Activated CD4-positive, alpha-beta T cell treated with anti-CD3 and anti-CD28 coated beads, Interleukin-2, amount 10 ng/mL, durations not matched to agents 7 days and 5 days (primary cell): ENCODE measurements around the gene UNG. TPM values are rescaled to one million over a fixed set of nuclear protein-coding genes. Genes with fewer than 3 reads are reported as not detected.

ENCODE experiments used
- CTCF ChIA-PET: fragments of 350-600 bp; sonication (Branson Sonifier 250); formaldehyde crosslinking; loops from one replicate; lab custom pipeline; 2021; ENCODE audit warnings: antibody characterized with exemption; lab: Charles Lee
- POLR2A ChIA-PET: fragments of 350-600 bp; sonication (Branson Sonifier 250); formaldehyde crosslinking; loops from one replicate; lab custom pipeline; 2021; ENCODE audit warnings: antibody characterized with exemption; lab: Charles Lee
- DNase-seq: peaks from one replicate; pipeline ENCODE4 v3.0.0-alpha.2; 2020
- H3K27ac Mint-ChIP-seq: one replicate; pipeline ENCODE4 v1.8.0; 2021; ENCODE audit warnings: mild to moderate bottlenecking, moderate library complexity, mixed read lengths
- H3K27me3 Mint-ChIP-seq: one replicate; pipeline ENCODE4 v1.8.0; 2021; ENCODE audit warnings: mixed read lengths
- H3K36me3 Mint-ChIP-seq: one replicate; pipeline ENCODE4 v1.8.0; 2021; ENCODE audit warnings: low read depth, mixed read lengths
- H3K4me1 Mint-ChIP-seq: one replicate; pipeline ENCODE4 v1.8.0; 2021; ENCODE audit warnings: mixed read lengths
- H3K4me3 Mint-ChIP-seq: one replicate; pipeline ENCODE4 v1.8.0; 2021; ENCODE audit warnings: mild to moderate bottlenecking, moderate library complexity, mixed read lengths
- H3K9me3 Mint-ChIP-seq: one replicate; pipeline ENCODE4 v1.8.0; 2021; ENCODE audit warnings: mixed read lengths
- total RNA-seq, 2 experiments: library from RNA; stranded (reverse); gene quantifications; one replicate each; pipeline ENCODE4 v1.2.3, GENCODE V29; 2021

UNG gene
- total RNA-seq, 2 experiments from 2014 or later = 40.2 to 45.2 TPM

DNA sequence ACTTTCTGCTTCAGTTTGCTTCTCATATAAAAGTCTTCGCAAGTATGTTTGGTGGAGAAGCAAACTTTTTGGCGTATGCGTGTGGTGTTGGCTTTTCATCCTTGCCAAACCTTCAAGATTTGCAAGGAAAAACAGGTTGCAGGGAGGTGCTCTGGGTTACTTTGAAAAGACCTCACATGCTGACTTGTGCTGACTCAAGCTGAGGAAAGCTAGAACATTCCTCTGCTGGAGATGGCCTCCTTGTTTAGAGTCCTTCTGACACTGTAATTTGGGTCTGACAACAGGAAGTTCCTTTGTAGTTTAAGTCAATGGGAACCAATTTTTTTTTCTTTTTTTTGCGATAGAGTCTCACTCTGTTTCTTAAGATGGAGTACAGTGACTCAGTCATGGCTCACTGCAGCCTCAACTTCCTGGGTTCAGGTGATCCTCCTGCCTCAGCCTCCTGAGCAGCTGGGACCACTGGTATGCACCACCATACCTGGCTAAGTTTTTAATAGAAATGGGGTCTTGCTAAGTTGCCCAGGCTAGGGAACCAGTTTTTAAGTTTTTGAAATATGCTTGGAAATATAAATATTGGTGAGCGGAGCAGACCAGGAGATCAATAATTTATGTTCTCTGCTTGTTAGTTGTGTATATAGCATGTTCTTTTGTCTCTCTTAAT is 16.4 kb downstream of the UNG start:
- ChIA-PET CTCF (interaction anchor here (0.6 to 1.3 kb wide), 2 partner anchors 13 to 612 kb away, joined by 3 to 4 read pairs; no protein-coding TSS in a partner anchor), POLR2A (no interaction called here)
- no peaks in the 10 kb centered on the region for H3K27me3 Mint-ChIP-seq
- H3K36me3 Mint-ChIP-seq = peaks cover 6% of the 10 kb centered on the region
- peaks cover 23% of the 10 kb centered on the region for H3K4me1 Mint-ChIP-seq
- no peak overlapping the region for H3K27ac Mint-ChIP-seq
- no peak for DNase-seq
- H3K4me3 Mint-ChIP-seq = no peak overlapping the region
- no peaks in the 10 kb centered on the region for H3K9me3 Mint-ChIP-seq

DNA sequence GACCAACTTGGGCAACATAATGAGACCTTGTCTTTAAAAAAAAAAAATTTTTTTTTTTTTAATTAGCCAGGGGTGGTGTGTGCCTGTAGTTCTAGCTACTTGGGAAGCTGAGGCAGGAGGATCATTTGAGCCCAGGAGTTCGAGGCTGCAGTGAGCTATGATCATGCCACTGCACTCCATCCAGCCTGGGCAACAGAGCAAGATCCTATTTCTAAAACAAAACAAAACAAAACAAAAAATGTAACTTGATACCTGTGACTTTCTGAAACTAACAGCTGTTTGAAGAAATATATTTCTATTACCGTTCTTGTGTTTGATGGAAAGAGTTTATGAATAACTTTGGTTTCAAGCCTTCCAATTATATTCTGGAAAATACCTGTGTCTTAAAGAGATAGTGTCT is 17.2 kb downstream of the UNG start:
- Mint-ChIP-seq H3K36me3 (peaks cover 1% of the 10 kb centered on the region), H3K9me3 (no peaks in the 10 kb centered on the region), H3K27me3 (no peaks in the 10 kb centered on the region), H3K4me1 (peaks cover 23% of the 10 kb centered on the region), H3K4me3 (no peak overlapping the region), H3K27ac (no peak overlapping the region)
- ChIA-PET POLR2A (no interaction called here), CTCF (interaction anchor here (0.5 to 1.4 kb wide), 5 partner anchors 14 to 586 kb away, joined by 3 to 4 read pairs (median 3); partner anchors contain the start of gene ALKBH2)
- no peak for DNase-seq

DNA sequence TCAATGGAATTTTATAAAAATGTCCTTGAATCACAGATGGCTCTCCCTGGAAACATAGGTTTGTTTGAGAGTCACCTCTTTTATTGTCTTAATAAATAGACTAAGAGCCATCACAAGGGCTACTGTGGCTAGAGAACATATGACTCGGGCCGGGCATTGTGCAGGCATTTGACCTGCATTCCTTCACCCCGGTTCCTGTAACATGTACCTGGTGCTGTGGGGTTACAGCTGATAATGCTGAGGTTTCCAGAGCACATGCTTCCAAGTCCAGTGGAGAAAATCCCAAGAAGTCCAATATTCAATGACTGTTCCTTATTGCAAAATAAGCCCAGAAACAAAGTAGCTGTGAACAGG is 18.0 kb downstream of the UNG start:
- DNase-seq = no peak
- Mint-ChIP-seq H3K36me3 (no peaks in the 10 kb centered on the region), H3K27ac (no peak overlapping the region), H3K27me3 (no peaks in the 10 kb centered on the region), H3K4me3 (no peak overlapping the region), H3K9me3 (no peaks in the 10 kb centered on the region), H3K4me1 (peaks cover 22% of the 10 kb centered on the region)
- CTCF ChIA-PET = interaction anchor here (1.4 kb wide), 1 partner anchor 22 kb away, joined by 3 read pairs; the partner anchor contains the start of gene ALKBH2
- POLR2A ChIA-PET = no interaction called here

DNA sequence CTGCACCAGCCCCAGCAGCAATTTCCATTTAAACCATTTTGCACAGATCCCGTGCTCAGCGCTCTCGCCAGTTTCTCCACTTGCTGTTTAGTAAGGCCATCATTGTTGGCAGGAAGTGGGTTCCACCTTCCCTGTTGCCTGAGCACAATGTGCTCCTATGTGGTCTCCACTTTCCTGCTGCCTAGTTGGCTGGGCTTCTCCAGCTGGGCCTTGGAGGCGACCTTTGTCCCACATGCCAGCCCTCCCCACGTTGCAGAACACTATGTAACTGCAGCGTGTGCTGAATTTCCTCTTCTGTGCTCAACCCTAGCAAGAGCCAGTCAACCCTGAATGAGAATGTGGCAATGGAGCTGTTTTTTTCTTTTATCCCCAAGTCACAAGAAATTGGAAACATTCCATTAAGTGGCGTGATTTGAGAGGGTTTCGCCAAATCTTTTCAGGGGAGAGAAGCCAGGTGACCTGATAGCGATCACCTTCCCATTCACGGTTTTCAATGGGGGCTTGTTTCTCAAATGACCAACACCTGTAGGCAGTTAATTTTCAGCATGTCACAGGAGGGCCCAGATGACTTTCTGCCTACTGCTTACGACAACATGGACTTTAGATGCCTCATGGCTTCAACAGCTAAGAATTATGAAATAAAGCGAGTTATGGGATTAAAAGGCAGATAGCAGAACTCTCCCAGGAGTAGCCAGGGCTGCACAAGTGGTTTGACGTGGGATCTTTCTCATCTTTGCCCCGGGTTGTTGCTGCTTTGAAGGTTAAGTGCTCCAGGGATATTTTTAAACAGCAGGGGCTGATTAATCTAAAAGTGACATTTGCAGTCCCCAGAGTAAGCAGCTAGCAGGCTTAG is 18.6 kb downstream of the UNG start, which contains the start of gene ACACB:
Gene ACACB (plus strand): TSS at position 830 of the 853 bp plus-strand sequence. CDS start 22,819 bp downstream, outside the sequence.
- POLR2A ChIA-PET = no interaction called here
- CTCF ChIA-PET = interaction anchor here (1.4 kb wide), 1 partner anchor 23 kb away, joined by 3 read pairs; the partner anchor contains the start of gene ALKBH2
- H3K4me3 Mint-ChIP-seq = no peak within 1 kb of the TSS
- H3K27ac Mint-ChIP-seq = no peak within 1 kb of the TSS
- no peaks in the 10 kb centered on the region for H3K9me3 Mint-ChIP-seq
- peaks cover 17% of the 10 kb centered on the region for H3K4me1 Mint-ChIP-seq
- no peaks in the 10 kb centered on the region for H3K36me3 Mint-ChIP-seq
- no peak for DNase-seq
- H3K27me3 Mint-ChIP-seq = no peaks in the 10 kb centered on the region

DNA sequence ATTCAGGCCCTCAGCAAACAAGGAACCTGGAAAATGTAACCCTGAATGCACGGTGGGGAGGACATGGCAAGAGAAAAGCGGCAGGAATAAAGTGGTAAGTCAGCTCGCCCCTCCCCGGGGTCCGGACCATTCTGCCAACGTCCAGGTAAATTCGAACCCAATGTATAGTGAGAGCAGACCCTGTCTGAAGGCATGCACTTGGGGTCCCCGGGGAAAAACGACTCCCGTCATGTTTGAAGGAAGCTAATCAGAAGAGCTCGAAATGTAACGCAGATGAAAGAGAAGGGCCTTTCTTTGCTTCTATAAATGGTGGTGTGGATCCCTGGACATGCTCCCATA is 19.2 kb downstream of the UNG start:
- Mint-ChIP-seq H3K9me3 (no peaks in the 10 kb centered on the region), H3K4me1 (peaks cover 15% of the 10 kb centered on the region), H3K27me3 (no peaks in the 10 kb centered on the region), H3K4me3 (no peak overlapping the region), H3K36me3 (no peaks in the 10 kb centered on the region), H3K27ac (no peak overlapping the region)
- POLR2A ChIA-PET = no interaction called here
- DNase-seq = no peak
- CTCF ChIA-PET = no interaction called here

DNA sequence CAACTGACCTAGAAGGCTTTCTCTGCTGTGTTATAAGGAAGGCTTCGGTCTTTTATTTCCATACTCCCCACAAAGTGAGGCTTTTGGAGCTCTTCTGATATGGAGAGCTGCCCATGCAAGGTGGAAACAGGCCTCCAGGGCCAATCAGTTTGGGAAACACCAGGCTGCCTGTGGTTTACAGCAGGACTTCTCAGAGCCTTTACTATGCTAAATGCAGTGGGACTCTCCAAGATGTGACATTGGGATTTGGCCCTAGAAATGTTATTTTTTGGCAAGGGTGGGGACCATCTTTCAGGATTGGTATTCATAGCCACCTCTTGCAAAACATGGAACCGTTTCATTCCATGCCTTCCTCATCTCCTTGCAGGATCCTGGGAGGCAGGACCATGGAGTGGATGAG is 22.7 kb downstream of the UNG start:
- Mint-ChIP-seq H3K4me3 (no peak overlapping the region), H3K4me1 (peaks cover 6% of the 10 kb centered on the region), H3K9me3 (no peaks in the 10 kb centered on the region), H3K27me3 (no peaks in the 10 kb centered on the region), H3K36me3 (no peaks in the 10 kb centered on the region), H3K27ac (no peak overlapping the region)
- ChIA-PET POLR2A (no interaction called here), CTCF (interaction anchor here (1.1 to 1.7 kb wide), 3 partner anchors 8 to 265 kb away, joined by 3 to 9 read pairs (median 3); partner anchors contain the start of gene ALKBH2)
- no peak for DNase-seq

DNA sequence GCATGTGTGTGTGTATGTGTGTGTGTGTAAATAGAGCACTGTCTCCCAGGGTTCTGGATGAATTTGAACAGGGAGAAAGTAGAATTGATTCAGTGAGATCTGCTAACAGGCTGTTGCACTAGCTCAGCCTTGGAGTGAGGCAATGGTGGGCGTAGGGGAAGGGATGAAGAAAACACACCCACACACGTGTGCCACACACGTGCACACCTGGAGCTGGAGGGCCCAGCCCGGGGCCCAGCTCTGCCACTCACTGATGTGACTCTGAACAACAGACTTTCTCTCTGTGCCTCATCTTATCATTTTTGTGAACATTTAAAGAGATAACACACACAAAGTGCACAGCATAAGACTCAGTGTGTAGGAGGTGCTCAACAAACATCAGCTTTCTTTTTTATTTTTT is 23.2 kb downstream of the UNG start:
- ChIA-PET POLR2A (no interaction called here), CTCF (interaction anchor here (1.1 to 1.7 kb wide), 3 partner anchors 9 to 265 kb away, joined by 3 to 9 read pairs (median 3); partner anchors contain the start of gene ALKBH2)
- Mint-ChIP-seq H3K27me3 (no peaks in the 10 kb centered on the region), H3K4me3 (no peak overlapping the region), H3K4me1 (peaks cover 4% of the 10 kb centered on the region), H3K27ac (no peak overlapping the region), H3K9me3 (no peaks in the 10 kb centered on the region), H3K36me3 (no peaks in the 10 kb centered on the region)
- DNase-seq = no peak

DNA sequence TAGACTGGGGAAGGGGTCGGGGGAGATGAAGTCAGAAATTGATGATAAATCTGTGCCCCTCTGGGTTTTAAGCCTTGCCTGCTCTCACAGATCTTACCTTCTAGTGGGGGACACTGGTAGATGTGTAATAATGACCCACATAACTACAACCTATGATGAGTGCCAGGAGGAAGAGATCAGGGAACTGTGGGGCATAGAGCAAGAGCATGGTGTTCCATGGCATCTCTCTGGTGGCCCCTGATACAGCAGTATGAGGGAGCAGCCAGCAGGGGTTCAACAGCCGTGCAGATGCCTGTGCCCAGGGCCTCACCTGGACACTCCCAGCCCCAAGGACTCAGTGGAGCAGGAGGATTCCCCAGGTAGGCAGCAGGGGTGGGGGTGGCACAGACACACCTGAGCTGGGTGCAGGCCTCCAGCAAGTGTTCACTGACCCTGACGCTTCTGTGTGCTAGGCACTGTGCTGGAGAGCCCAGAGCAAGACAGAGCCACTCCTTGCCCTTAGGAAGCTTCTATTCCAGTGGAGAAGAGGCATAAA is 24.0 kb downstream of the UNG start:
- DNase-seq = no peak
- Mint-ChIP-seq H3K4me3 (no peak overlapping the region), H3K27me3 (no peaks in the 10 kb centered on the region), H3K4me1 (no peaks in the 10 kb centered on the region), H3K36me3 (no peaks in the 10 kb centered on the region), H3K9me3 (no peaks in the 10 kb centered on the region), H3K27ac (no peak overlapping the region)
- ChIA-PET POLR2A (no interaction called here), CTCF (no interaction called here)

DNA sequence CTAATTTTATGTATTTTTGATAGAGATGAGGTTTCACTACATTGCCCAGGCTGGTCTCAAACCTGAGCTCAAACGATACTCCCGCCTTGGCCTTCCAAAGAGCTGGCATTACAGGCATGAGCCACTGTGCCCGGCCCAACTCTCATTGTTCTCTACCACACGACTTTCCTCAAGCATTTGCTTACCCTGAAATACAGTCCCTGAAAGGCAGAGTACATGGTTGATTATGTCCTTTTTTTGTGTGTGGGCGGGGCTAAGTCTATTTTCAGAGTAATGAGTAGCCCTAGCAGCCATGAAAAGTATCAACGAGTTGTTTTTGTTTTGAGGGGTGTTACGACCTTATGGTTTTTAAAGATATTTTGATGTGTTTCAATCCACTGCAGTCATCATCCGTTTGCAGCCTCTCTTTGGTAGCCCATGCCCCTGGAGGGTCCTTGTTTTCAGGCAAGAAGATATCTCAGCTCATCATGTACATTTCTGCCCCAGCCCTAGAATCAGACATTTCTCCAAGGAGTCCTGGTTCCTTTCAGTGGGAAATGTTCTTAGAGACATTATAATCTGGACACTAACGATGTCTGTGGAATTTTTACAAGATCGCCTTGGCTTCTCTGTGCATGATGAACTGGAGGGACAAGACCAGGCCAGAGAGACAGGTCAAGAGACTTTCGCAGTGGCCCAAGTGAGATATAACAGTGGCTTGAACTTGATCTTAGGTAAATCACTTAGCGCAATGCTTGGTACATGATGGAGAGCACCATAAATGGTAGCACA is 27.7 kb downstream of the UNG start:
- CTCF ChIA-PET = interaction anchor here (1.0 to 1.4 kb wide), 2 partner anchors 14 to 29 kb away, joined by 3 to 4 read pairs; no protein-coding TSS in a partner anchor
- H3K4me1 Mint-ChIP-seq = no peaks in the 10 kb centered on the region
- POLR2A ChIA-PET = no interaction called here

DNA sequence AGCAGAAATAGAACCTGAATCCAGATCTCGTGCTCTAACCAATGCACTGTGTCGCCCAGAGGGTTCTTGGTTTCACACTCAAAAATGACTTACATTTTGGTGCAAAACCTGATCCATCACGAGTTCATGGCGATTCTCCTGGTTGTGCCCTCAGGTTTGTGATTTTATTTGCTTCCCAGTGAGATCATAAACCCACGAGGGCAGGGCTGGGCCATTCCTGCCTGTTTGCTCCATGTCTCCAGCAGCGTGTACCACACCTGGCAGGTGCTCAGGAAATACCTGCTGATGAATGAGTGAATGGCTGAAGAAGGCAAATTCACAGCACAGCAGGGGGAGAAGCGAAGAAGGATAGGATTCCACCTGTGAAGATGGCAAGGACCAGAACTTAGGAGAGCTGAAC is 28.4 kb downstream of the UNG start:
- Mint-ChIP-seq H3K4me3 (no peak overlapping the region), H3K4me1 (no peaks in the 10 kb centered on the region), H3K27ac (no peak overlapping the region), H3K27me3 (no peaks in the 10 kb centered on the region), H3K36me3 (no peaks in the 10 kb centered on the region), H3K9me3 (no peaks in the 10 kb centered on the region)
- no peak for DNase-seq
- ChIA-PET POLR2A (no interaction called here), CTCF (interaction anchor here (1.3 to 1.4 kb wide), 2 partner anchors 14 kb away, joined by 3 to 4 read pairs; no protein-coding TSS in a partner anchor)

More for the DNA sequence above, 27.7 kb downstream of the UNG start:
- no peak overlapping the region for H3K4me3 Mint-ChIP-seq
- no peak overlapping the region for H3K27ac Mint-ChIP-seq
- no peaks in the 10 kb centered on the region for H3K9me3 Mint-ChIP-seq
- DNase-seq = no peak
- H3K27me3 Mint-ChIP-seq = no peaks in the 10 kb centered on the region
- H3K36me3 Mint-ChIP-seq = no peaks in the 10 kb centered on the region

DNA sequence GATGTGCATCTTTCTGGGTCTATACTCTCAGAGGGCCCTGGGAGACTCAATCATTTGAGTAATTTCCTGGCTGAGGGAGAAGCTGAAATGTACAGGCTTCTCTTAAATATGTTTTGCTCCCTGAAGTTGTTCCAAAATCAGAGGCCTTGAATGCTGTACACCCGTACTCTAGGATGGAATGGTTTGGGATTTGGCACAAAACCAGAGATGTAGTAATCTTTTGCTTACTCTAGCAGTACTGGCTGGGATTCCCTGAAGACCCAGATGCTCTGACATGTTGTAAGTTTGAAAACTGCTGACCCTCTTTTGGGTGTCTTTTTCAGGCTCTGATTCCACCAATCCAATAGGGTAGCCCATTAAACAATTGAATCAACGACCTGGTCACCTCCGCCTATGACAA is 29.4 kb downstream of the UNG start:
- no peaks in the 10 kb centered on the region for H3K4me1 Mint-ChIP-seq
- ChIA-PET CTCF (interaction anchor here (0.5 to 1.3 kb wide), 2 partner anchors 15 to 301 kb away, joined by 3 read pairs; no protein-coding TSS in a partner anchor), POLR2A (no interaction called here)
- no peaks in the 10 kb centered on the region for H3K9me3 Mint-ChIP-seq
- no peaks in the 10 kb centered on the region for H3K36me3 Mint-ChIP-seq
- no peaks in the 10 kb centered on the region for H3K27me3 Mint-ChIP-seq
- DNase-seq = no peak
- H3K27ac Mint-ChIP-seq = no peak overlapping the region
- no peak overlapping the region for H3K4me3 Mint-ChIP-seq

DNA sequence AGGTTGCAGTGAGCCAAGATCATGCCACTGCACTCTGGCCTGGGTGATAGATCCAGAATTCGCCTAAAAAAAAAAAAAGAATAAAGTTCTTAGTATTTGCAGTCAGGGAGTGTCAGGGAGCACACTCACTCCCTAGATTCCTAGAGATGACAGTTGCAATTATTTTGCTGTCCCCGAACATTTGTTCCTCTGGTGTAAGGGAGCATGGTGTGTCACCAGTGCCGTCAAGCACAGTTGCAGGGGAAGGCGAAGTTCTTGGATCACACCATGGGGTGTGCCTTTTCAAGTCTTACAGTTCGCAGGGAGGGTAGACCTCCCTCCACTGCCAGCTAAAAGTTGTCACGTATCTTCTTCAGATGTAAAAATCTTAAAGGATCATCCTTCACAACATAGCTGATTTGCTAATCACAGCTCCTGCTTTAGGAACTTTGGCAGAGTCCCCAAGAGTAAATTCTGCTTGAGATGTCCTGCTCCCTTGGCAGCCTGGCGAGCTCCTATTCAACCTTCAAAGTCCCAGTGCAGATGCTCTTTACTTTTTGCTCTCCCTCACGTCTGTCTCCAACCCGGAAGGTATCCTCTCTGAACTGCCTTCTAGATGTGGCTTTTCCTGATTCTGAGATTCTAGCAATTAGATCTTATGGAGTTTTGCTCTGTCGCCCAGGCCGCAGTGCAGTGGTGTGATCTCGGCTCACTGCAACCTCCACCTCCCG is 30.3 kb downstream of the UNG start:
- Mint-ChIP-seq H3K4me3 (no peak overlapping the region), H3K4me1 (no peaks in the 10 kb centered on the region), H3K27me3 (no peaks in the 10 kb centered on the region), H3K36me3 (no peaks in the 10 kb centered on the region), H3K27ac (no peak overlapping the region), H3K9me3 (no peaks in the 10 kb centered on the region)
- CTCF ChIA-PET = interaction anchor here (0.5 to 0.9 kb wide), 3 partner anchors 15 to 300 kb away, joined by 3 to 4 read pairs (median 3); no protein-coding TSS in a partner anchor
- POLR2A ChIA-PET = no interaction called here
- DNase-seq = no peak
